ENCODE data around the gene LCN1. TPM values are rescaled to one million over a fixed set of nuclear protein-coding genes. Genes with fewer than 3 reads are reported as not detected.
A peak's percentile ranks its signal among the peaks of the same experiment; 100 is the strongest.

The LCN1 gene
- total RNA-seq, 1 experiment from 2014 or later: not detected

- Histone ChIP-seq H4K20me1 (ENCODE audit: control insufficient read depth, insufficient read depth, insufficient read length) (no peaks in the 10 kb centered on the region), H3K79me2 (ENCODE audit: insufficient read depth, low read length) (no peaks in the 10 kb centered on the region), H3K27me3 (ENCODE audit: insufficient read depth, low read length) (no peaks in the 10 kb centered on the region), H3T11ph (ENCODE audit: low read length) (no peak overlapping the region), H4K5ac (ENCODE audit: insufficient read length, low read depth, low read length) (no peak overlapping the region), H2BK120ac (ENCODE audit: low read depth, low read length, poor library complexity, severe bottlenecking) (no peak overlapping the region), H2BK5ac (ENCODE audit: insufficient read length, low read length) (no peak overlapping the region), H3K56ac (ENCODE audit: insufficient read length, low read depth, low read length) (no peak overlapping the region), H2BK12ac (ENCODE audit: insufficient read length, low read depth, low read length) (no peak overlapping the region), H3K4me1 (ENCODE audit: insufficient read depth, low read length) (no peaks in the 10 kb centered on the region; the same call in 1 of the 2 replicates), H3K4ac (ENCODE audit: low read depth, low read length) (no peak overlapping the region), H2AFZ (ENCODE audit: low read length) (no peak overlapping the region), H3K23ac (ENCODE audit: insufficient read length, low read depth, low read length) (no peak overlapping the region), H3K18ac (ENCODE audit: insufficient read length, low read depth, low read length) (no peak overlapping the region), H4K91ac (ENCODE audit: insufficient read length, low read depth, low read length) (no peak overlapping the region), H3K9me3 (ENCODE audit: control insufficient read depth, low read depth, low read length) (no peaks in the 10 kb centered on the region), H3K4me2 (ENCODE audit: insufficient read depth, insufficient read length, low read length) (peak overlapping the region; percentile 72), H2BK20ac (ENCODE audit: low read depth, low read length, poor library complexity, severe bottlenecking) (no peak overlapping the region), H3K23me2 (ENCODE audit: insufficient read length, low read depth, low read length, poor library complexity, severe bottlenecking) (peaks cover 16% of the 10 kb centered on the region), H4K8ac (replicated peaks; ENCODE audit: insufficient read length, low read depth, low read length) (no peak overlapping the region), H3K14ac (ENCODE audit: insufficient read depth, low read length) (no peak overlapping the region), H2AK5ac (ENCODE audit: insufficient read length, low read length) (no peak overlapping the region), H3K27ac (ENCODE audit: insufficient read length, low read depth, low read length) (no peak overlapping the region), H3K9ac (ENCODE audit: extremely low read depth, insufficient read length, low read length) (peak overlapping the region; percentile 71), H3K79me1 (ENCODE audit: insufficient read depth, low read depth, low read length, poor library complexity, severe bottlenecking) (no peaks in the 10 kb centered on the region), H2BK15ac (ENCODE audit: low read depth, low read length) (no peak overlapping the region)
- H3K27me3 Mint-ChIP-seq (ENCODE audit: low read depth): peaks cover 12% of the 10 kb centered on the region
- peak; percentile 55 for DNase-seq
- peaks cover 7 to 12% of the 10 kb centered on the region in 2 experiments for H3K4me1 Mint-ChIP-seq
- 0 out of 7 replicates have a peak overlapping the region, but pooled peaks of 1 of the 3 experiments have one; percentile 31 for H3K27ac Mint-ChIP-seq
- no peak for TF ChIP-seq CTCF (conservative IDR thresholded peaks at IDR 0.05)
- H3K36me3 Mint-ChIP-seq (ENCODE audit: insufficient read depth in 1 of 3, low read depth in 3 of 3): peaks cover 18 to 39% (median 38%) of the 10 kb centered on the region in 3 experiments; a peak in 6 of 7 replicates
- no CpG with 5 or more reads among the region's 38 CpGs for WGBS (ENCODE audit: extremely low coverage, insufficient read length, low lambda C conversion rate)
- no peaks in the 10 kb centered on the region; a peak in 1 of 5 replicates for H3K9me3 Mint-ChIP-seq
- H3K4me3 Mint-ChIP-seq: peak overlapping the region; percentile 91 to 92
These were observed 19.7 kb upstream of the LCN1 start for GRCh38 chr9:135501261-135502167.
